ENCODE data around the gene TTC36.
A peak's percentile ranks its signal among the peaks of the same experiment; 100 is the strongest.
"Not testable (repeated sequence)": the region's sequence is repeated elsewhere in the genome, so short reads cannot be mapped to it uniquely, and the experiment has no call there.

Gene TTC36, protein sequence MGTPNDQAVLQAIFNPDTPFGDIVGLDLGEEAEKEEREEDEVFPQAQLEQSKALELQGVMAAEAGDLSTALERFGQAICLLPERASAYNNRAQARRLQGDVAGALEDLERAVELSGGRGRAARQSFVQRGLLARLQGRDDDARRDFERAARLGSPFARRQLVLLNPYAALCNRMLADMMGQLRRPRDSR

DNA sequence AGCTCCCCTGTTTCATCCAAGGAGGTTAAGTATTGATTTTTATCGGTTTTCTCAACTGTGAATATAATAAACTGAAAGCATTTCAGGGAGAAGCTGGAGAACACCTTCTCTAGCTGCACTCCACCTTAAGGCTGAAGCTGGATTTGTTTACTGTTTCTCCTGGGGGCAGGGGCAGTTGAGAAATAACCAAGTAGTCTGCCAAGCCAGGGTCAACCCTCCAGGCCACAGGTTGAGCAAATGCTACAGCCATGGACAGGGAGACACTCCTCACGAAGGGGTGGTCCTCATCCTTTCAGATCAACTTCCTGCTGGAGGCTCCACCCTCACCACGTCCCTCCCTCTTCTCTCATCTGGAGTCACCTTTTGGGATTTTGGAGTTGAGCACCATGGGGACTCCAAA is at the start of gene TTC36:
TTC36 (plus strand) TSS at position 366 of the 400 bp plus-strand sequence; CDS start at position 387, 21 bp downstream.
- DNase-seq (ENCODE audit: low read depth, low spot score): no peak
- in situ Hi-C loops (cut with HindIII; ENCODE audit: low sequenced_read_pairs): no loop called here
- TF ChIP-seq, protein P1, sequence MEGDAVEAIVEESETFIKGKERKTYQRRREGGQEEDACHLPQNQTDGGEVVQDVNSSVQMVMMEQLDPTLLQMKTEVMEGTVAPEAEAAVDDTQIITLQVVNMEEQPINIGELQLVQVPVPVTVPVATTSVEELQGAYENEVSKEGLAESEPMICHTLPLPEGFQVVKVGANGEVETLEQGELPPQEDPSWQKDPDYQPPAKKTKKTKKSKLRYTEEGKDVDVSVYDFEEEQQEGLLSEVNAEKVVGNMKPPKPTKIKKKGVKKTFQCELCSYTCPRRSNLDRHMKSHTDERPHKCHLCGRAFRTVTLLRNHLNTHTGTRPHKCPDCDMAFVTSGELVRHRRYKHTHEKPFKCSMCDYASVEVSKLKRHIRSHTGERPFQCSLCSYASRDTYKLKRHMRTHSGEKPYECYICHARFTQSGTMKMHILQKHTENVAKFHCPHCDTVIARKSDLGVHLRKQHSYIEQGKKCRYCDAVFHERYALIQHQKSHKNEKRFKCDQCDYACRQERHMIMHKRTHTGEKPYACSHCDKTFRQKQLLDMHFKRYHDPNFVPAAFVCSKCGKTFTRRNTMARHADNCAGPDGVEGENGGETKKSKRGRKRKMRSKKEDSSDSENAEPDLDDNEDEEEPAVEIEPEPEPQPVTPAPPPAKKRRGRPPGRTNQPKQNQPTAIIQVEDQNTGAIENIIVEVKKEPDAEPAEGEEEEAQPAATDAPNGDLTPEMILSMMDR (IDR thresholded peaks at IDR 0.05; ENCODE audit: low read depth, low read length): no peak
- H3K4me3 ChIP-seq (ENCODE audit: low read depth, low read length): no peak within 1 kb of the TSS

DNA sequence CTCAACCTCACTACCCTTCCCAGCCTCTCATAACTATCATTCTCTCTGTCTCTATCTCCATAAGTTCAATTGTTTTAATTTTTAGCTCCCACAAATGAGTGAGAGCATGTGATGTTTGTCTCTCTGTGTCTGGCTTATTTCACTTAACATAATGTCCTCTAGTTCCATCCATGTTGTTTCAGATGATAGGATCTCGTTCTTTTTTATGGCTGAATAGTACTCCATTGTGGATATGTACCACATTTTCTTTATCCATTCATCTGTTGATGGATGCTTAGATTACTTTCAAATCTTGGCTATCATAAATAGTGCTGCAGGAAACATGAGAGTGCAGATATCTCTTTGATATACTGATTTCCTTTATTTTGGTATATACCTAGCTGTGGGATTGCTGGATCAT is 46.0 kb upstream of the TTC36 start:
- DNase-seq (ENCODE audit: low read depth, low spot score); H3K4me3 ChIP-seq (ENCODE audit: low read depth, low read length); in situ Hi-C loops (cut with HindIII; ENCODE audit: low sequenced_read_pairs): not testable (repeated sequence)

DNA sequence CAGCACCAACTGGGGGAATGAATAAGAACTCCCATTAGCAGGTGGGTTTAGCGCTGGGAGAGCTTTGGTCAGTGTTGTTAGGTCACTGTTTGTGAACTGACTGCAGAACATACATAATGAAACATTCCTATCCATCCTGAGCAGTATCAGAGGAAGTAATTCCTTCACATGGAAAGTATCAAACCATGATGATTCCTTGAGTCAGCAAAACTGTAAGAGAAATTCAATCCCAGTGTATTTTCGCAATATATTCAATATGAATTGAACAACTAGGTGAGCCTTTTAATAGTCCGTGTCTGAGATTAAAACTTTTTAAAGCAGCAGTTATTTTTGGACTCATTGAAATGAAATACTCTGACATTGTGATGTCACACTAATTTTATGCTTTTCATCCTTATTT is 42.9 kb upstream of the TTC36 start:
- TF ChIP-seq, protein P1 (IDR thresholded peaks at IDR 0.05; ENCODE audit: low read depth, low read length): no peak
- DNase-seq (ENCODE audit: low read depth, low spot score): no peak
- H3K4me3 ChIP-seq (ENCODE audit: low read depth, low read length): no peak overlapping the region
- in situ Hi-C loops (cut with HindIII; ENCODE audit: low sequenced_read_pairs): no loop called here

DNA sequence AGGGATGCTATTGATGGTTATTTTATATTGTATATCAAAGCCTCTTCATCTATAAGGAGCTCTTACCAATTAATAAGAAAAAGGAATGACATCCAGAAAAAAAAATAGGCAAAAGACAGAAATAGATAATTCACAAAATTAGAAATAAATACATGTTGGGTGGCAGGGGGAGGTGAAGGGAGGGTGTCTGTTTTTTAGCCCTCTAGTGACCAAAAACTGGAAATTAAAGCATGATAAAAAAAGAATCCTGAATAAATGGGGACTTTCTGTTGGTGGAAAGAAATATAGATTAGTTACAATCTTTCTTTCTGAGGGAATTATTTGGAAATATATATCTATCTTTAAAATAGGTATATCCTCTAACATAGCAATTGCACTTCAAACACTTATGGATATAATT is 42.0 kb upstream of the TTC36 start:
- TF ChIP-seq, protein P1 (IDR thresholded peaks at IDR 0.05; ENCODE audit: low read depth, low read length): no peak
- no peak for DNase-seq (ENCODE audit: low read depth, low spot score)
- H3K4me3 ChIP-seq (ENCODE audit: low read depth, low read length): no peak overlapping the region
- in situ Hi-C loops (cut with HindIII; ENCODE audit: low sequenced_read_pairs): no loop called here

DNA sequence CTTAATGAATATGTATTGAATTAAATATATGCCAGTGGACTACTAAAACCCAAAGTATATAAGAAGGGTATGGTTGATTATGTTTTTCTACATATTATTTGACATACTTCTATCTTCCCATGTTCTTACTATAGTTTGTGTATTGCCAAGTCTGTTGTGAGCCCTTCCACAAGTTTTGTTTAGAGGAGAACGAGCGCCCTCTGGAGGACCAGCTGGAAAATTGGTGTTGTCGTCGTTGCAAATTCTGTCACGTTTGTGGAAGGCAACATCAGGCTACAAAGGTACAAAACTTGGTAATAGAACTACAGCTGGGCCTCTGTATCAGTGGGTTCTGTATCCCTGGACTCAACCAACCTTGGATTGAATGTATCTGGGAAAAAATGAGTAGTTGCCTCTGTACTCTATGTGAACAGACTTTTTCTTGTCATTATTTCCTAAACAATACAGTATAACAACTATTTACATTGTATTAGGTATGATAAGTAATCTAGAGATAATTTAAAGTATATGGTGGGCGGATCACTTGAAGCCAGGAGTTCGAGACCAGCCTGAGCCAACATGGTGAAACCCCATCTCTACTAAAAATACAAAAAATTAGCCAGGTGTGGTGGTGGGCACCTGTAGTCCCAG is 38.7 kb upstream of the TTC36 start:
- peak; percentile 76 for DNase-seq (ENCODE audit: low read depth, low spot score)
- TF ChIP-seq, protein P1 (IDR thresholded peaks at IDR 0.05; ENCODE audit: low read depth, low read length): peak; percentile 80
- in situ Hi-C loops (cut with HindIII; ENCODE audit: low sequenced_read_pairs): no loop called here
- no peak overlapping the region for H3K4me3 ChIP-seq (ENCODE audit: low read depth, low read length)

DNA sequence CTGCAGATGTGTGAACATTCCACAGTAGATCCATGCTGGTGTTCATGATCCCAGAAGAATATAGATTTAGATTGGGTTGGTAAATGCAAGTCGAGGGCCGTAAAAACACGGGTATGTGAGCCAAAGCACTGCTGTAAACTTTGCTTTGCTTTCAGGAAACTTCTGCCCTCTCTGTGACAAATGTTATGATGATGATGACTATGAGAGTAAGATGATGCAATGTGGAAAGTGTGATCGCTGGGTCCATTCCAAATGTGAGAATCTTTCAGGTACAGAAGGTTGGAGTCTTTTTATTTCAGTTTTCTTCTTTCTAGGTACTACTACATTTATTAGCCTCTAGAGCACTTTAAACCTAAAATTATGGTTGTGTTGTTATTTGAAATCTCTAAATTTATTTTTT is 36.2 kb upstream of the TTC36 start:
- DNase-seq (ENCODE audit: low read depth, low spot score): no peak
- H3K4me3 ChIP-seq (ENCODE audit: low read depth, low read length): no peak overlapping the region
- TF ChIP-seq, protein P1 (IDR thresholded peaks at IDR 0.05; ENCODE audit: low read depth, low read length): no peak

DNA sequence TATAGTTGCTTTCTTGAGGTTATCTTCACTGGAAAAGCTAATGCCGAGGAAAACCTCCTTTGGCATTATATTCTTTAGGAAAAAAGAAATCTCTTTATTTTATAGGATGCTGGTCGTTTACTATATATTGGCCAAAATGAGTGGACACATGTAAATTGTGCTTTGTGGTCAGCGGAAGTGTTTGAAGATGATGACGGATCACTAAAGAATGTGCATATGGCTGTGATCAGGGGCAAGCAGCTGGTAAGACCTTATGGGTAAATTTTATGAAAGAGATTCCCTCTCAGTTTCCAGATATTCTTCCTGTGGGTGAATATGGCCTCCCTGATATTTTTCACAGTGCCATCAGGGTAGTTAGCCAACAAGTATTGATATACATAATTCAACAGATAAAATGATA is 29.4 kb upstream of the TTC36 start:
- H3K4me3 ChIP-seq (ENCODE audit: low read depth, low read length): no peak overlapping the region
- in situ Hi-C loops (cut with HindIII; ENCODE audit: low sequenced_read_pairs): no loop called here
- TF ChIP-seq, protein P1 (IDR thresholded peaks at IDR 0.05; ENCODE audit: low read depth, low read length): no peak
- DNase-seq (ENCODE audit: low read depth, low spot score): peak; percentile 62

More for the DNA sequence above, 36.2 kb upstream of the TTC36 start:
- in situ Hi-C loops (cut with HindIII; ENCODE audit: low sequenced_read_pairs): no loop called here
